Mesodermal cell (in vitro differentiated cells): ENCODE measurements around the gene STX7.

Source experiments
- H3K27ac ChIP-seq: 2 replicates; pipeline ENCODE4 v1.7.0; 2013; ENCODE audit warnings: mild to moderate bottlenecking, low read depth, low read length, moderate library complexity; ENCODE audit not compliant: severe bottlenecking
- H3K36me3 ChIP-seq: 2 replicates; pipeline ENCODE4 v1.7.1; 2013; ENCODE audit warnings: mild to moderate bottlenecking, low read length, moderate library complexity; ENCODE audit not compliant: control insufficient read depth, insufficient read depth
- H3K4me1 ChIP-seq: one replicate; pipeline ENCODE4 v1.7.1; 2013; ENCODE audit warnings: mild to moderate bottlenecking, low read length; ENCODE audit not compliant: insufficient read depth, control insufficient read depth, poor library complexity, severe bottlenecking
- H3K4me3 ChIP-seq: 2 replicates; pipeline ENCODE4 v1.7.0; 2013; ENCODE audit warnings: low read length, control low read depth, mild to moderate bottlenecking; ENCODE audit not compliant: insufficient read depth, poor library complexity, severe bottlenecking; ENCODE audit errors: extremely low read depth
- H3K9me3 ChIP-seq: 2 replicates; pipeline ENCODE4 v1.7.1; 2013; ENCODE audit warnings: mild to moderate bottlenecking, low read length, moderate library complexity; ENCODE audit not compliant: control insufficient read depth
- WGBS, 2 experiments: methylation state at CpG; one replicate each; pipeline ENCODE4 v1.1.5; 2013; ENCODE audit warnings: missing lambda C conversion rate in 2 of 2; ENCODE audit not compliant: insufficient coverage in 2 of 2; 5-methylcytosine and 5-hydroxymethylcytosine counted together

The STX7 gene

GRCh38 chr6:132527791-132528190 lies 14.9 kb upstream of the STX7 start:
- H3K36me3 ChIP-seq = no peaks in the 10 kb centered on the region
- no peaks in the 10 kb centered on the region for H3K9me3 ChIP-seq
- peaks cover 2% of the 10 kb centered on the region for H3K4me1 ChIP-seq
- H3K27ac ChIP-seq = no peak overlapping the region
- no peak overlapping the region for H3K4me3 ChIP-seq
- WGBS, 2 experiments = 86 to 94% methylated on average over 4 to 5 of the region's 6 CpGs

- no peak overlapping the region for H3K4me3 ChIP-seq
- WGBS, 2 experiments = 33 to 100% methylated on average over 1 of the region's 2 CpGs
- no peak overlapping the region for H3K27ac ChIP-seq
- peaks cover 2% of the 10 kb centered on the region for H3K4me1 ChIP-seq
- no peaks in the 10 kb centered on the region for H3K9me3 ChIP-seq
- no peaks in the 10 kb centered on the region for H3K36me3 ChIP-seq
These were observed 13.5 kb upstream of the STX7 start for GRCh38 chr6:132526461-132526860.

- Histone ChIP-seq H3K27ac (no peak overlapping the region), H3K36me3 (no peaks in the 10 kb centered on the region), H3K4me3 (no peak overlapping the region), H3K9me3 (no peaks in the 10 kb centered on the region), H3K4me1 (peaks cover 2% of the 10 kb centered on the region)
- 73 to 81% methylated on average over 2 to 4 of the region's 4 CpGs for WGBS, 2 experiments
These were observed 12.9 kb upstream of the STX7 start for GRCh38 chr6:132525866-132526265.

DNA sequence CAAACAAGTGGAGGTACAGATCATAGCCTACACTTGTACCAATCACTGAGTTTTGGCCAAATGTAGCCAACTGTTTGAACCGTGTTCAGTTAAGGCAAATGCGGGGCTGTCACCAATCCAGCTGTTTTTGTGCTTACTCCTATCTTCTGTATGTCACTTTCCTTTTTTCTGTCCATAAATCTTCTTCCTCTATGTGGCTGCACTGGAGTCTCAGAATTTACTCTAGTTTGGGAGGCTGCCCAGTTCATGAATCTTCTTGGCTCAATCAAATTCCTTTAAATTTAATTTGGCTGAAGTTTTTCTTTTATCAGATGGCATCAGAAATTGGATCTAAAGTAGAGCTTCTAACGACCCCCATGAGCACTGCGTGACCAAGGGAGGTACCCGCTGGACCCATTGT lies 11.7 kb upstream of the STX7 start:
- 93 to 97% methylated on average over 4 to 5 of the region's 5 CpGs for WGBS, 2 experiments
- no peaks in the 10 kb centered on the region for H3K36me3 ChIP-seq

DNA sequence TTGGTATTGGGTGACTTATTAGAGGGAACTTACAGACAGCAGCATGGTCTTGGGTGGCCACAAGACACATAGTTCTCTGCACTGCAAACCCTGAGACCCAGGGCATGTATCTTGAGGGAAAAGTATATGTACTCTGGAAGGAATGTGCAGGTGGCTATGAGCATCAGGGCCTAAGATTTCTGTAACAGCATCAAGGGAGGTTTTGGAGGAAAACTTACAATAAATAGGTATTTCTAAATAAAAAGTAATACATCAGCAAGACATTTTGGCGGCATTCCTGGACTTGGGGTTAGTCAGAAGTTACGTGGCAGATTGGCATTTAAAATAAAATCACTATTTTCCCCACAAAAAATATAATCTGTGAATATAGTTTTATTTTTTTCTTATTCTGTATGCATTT lies 8.0 kb upstream of the STX7 start:
- Histone ChIP-seq H3K4me1 (no peaks in the 10 kb centered on the region), H3K27ac (no peak overlapping the region), H3K9me3 (no peaks in the 10 kb centered on the region), H3K36me3 (no peaks in the 10 kb centered on the region), H3K4me3 (no peak overlapping the region)
- WGBS, 2 experiments = no CpG with 5 or more reads among the region's 2 CpGs

More for the DNA sequence above, 11.7 kb upstream of the STX7 start:
- H3K4me1 ChIP-seq = peaks cover 2% of the 10 kb centered on the region
- no peak overlapping the region for H3K27ac ChIP-seq
- no peaks in the 10 kb centered on the region for H3K9me3 ChIP-seq
- no peak overlapping the region for H3K4me3 ChIP-seq

GRCh38 chr6:132515386-132515785 lies 2.5 kb upstream of the STX7 start:
- 75 to 91% methylated on average over 1 of the region's 2 CpGs for WGBS, 2 experiments
- Histone ChIP-seq H3K4me1 (no peaks in the 10 kb centered on the region), H3K9me3 (no peaks in the 10 kb centered on the region), H3K4me3 (no peak overlapping the region), H3K36me3 (no peaks in the 10 kb centered on the region), H3K27ac (no peak overlapping the region)

DNA sequence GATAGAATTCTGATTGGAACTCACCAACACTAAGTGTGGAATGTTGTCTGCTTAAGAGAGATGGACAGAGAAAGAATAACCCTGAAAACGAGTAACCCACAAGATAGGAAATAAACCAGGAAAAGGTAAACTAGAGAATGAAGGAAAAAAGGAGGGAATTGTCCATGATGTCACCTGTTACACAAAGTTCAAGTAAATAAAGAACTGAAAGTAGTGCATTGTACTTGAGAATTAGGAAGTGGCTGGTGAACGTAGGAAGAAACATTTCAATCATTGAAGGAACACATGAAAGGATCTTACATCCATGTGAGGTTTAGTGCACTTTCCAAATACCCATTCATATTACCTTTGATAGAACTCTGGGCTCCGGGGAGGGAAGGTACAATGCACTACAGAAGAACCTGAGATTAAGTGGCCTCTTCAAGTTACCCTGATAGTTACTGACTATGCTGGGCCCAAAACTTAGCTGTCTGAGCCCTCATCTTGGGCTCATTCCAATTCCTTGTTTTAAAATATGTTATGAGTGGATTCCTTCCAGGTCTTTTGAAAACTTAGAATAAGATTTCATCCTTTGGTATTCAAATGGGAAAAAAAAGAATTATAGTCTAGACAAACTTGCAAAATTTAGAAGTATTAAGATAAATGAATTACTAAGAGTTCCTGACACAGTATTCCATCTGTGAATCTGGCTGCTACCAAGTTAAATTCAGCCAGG lies 1.1 kb upstream of the STX7 start:
- WGBS, 2 experiments = 100% methylated on average over 1 of the region's 3 CpGs
- Histone ChIP-seq H3K9me3 (no peaks in the 10 kb centered on the region), H3K36me3 (no peaks in the 10 kb centered on the region), H3K27ac (no peak overlapping the region), H3K4me3 (no peak overlapping the region), H3K4me1 (no peaks in the 10 kb centered on the region)

- H3K4me3 ChIP-seq = peak overlapping the region; percentile 77
- 0% methylated on average over 2 of the region's 7 CpGs; no CpG with 5 or more reads in 1 of the 2 experiments for WGBS, 2 experiments
- H3K4me1 ChIP-seq = no peaks in the 10 kb centered on the region
- H3K9me3 ChIP-seq = no peaks in the 10 kb centered on the region
- H3K27ac ChIP-seq = peak overlapping the region; percentile 25
- peaks cover 8% of the 10 kb centered on the region for H3K36me3 ChIP-seq
These were observed 626 bp downstream of the STX7 start for GRCh38 chr6:132512342-132512637.

DNA sequence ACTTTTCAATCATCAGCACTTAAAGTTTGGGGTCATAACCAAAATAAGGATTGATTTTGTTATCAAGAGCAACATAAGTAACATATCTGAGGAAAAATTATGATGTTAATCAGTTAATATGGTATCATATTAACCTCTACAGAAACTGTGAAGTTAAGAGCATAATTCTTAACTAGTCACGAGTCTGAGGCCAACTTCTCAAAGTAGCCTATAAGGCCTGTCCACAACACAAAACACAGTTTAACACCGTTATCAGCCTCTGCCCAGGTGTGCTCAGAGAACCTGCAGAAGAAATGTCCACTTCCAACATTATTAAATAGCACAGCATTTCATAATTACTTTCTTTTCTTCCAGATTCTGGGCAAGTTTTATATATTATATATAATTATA lies 1.1 kb downstream of the STX7 start:
- no peak overlapping the region for H3K27ac ChIP-seq
- peak overlapping the region; percentile 77 for H3K4me3 ChIP-seq
- 47 to 69% methylated on average over 2 of the region's 2 CpGs for WGBS, 2 experiments
- H3K9me3 ChIP-seq = no peaks in the 10 kb centered on the region
- no peaks in the 10 kb centered on the region for H3K4me1 ChIP-seq
- H3K36me3 ChIP-seq = peaks cover 8% of the 10 kb centered on the region

- Histone ChIP-seq H3K4me3 (no peak overlapping the region), H3K27ac (no peak overlapping the region), H3K9me3 (no peaks in the 10 kb centered on the region), H3K36me3 (peaks cover 8% of the 10 kb centered on the region), H3K4me1 (no peaks in the 10 kb centered on the region)
- WGBS, 2 experiments = 83 to 84% methylated on average over 3 to 4 of the region's 4 CpGs
These were observed 1.6 kb downstream of the STX7 start for GRCh38 chr6:132511210-132511830.
